ENCODE measurements around the gene SDHD. TPM values are rescaled to one million over a fixed set of nuclear protein-coding genes. Genes with fewer than 3 reads are reported as not detected.

Gene SDHD
- total and polyA plus RNA-seq, 2 of the 8 experiments (the other 6 are each of a cell fraction or from before 2014, with no cell fraction given), result 96.0 to 181 TPM

DNA sequence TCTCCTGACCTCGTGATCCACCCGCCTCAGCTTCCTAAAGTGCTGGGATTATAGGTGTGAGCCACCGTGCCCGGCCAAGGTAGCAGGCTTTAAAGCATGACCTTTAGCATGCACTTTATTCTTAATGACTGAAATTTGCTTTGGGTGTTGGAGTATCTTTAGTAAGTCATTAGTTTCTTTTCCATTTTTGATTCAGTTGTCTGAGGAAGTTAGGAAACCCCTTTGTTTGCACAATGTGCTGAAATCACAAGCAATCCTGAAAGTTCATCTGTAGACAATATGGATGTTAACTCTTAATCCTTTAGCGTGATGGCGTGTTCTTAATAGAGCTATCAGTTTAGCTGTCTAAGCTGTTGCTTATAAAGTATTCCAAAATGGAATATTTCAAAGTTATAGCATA is 16.8 kb downstream of the SDHD start:
- TF ChIP-seq KDM4A (IDR thresholded peaks at IDR 0.05; ENCODE audit: low read depth, low read length, severe bottlenecking), result no peak
- no peak for TF ChIP-seq USF2 (IDR thresholded peaks at IDR 0.05; ENCODE audit: low read length)
- TF ChIP-seq NRF1 (IDR thresholded peaks at IDR 0.05; ENCODE audit: low read depth, low read length), result no peak
- no peak for TF ChIP-seq JUN (IDR thresholded peaks at IDR 0.05; ENCODE audit: low read depth, low read length)
- TF ChIP-seq SP2 (IDR thresholded peaks at IDR 0.05; ENCODE audit: low read length), result no peak
- no peak for TF ChIP-seq FOSL1 (IDR thresholded peaks at IDR 0.05; ENCODE audit: insufficient read depth, low read depth, low read length)
- no peak for TF ChIP-seq POLR2A (IDR thresholded peaks at IDR 0.05; ENCODE audit: control extremely low read depth in 1 of 2, low read depth in 2 of 2, low read length in 2 of 2)
- TF ChIP-seq SRF (IDR thresholded peaks at IDR 0.05; ENCODE audit: low read depth, low read length), result no peak
- Histone ChIP-seq H3K79me2 (ENCODE audit: control insufficient read depth in 1 of 2, insufficient read depth in 2 of 2, low read length in 2 of 2) (no peaks in the 10 kb centered on the region), H2BK12ac (ENCODE audit: low read depth, low read length) (no peak overlapping the region), H3K4me3 (ENCODE audit: extremely low read depth in 1 of 4, insufficient read depth in 2 of 4, low read depth in 3 of 4, low read length in 4 of 4) (no peak overlapping the region), H3K4me1 (replicated peaks in 1 of 4; ENCODE audit: control insufficient read depth in 3 of 4, insufficient read depth in 4 of 4, low read length in 3 of 4) (no peaks in the 10 kb centered on the region), H3K79me1 (ENCODE audit: low read depth, low read length) (no peaks in the 10 kb centered on the region), H3K18ac (ENCODE audit: extremely low read depth, low read length) (no peak overlapping the region), H3K36me3 (ENCODE audit: control insufficient read depth in 2 of 4, insufficient read depth in 4 of 4, low read length in 3 of 4) (no peaks in the 10 kb centered on the region), H3K23ac (ENCODE audit: insufficient read length) (no peak overlapping the region), H3K56ac (replicated peaks; ENCODE audit: insufficient read length, low read depth, low read length) (no peak overlapping the region), H4K91ac (replicated peaks; ENCODE audit: insufficient read length, low read length) (no peak overlapping the region), H2BK20ac (ENCODE audit: low read length) (no peak overlapping the region), H2AFZ (ENCODE audit: low read length) (no peak overlapping the region), H3K4me2 (ENCODE audit: insufficient read depth in 1 of 2, low read depth in 2 of 2, low read length in 2 of 2) (no peak overlapping the region), H4K20me1 (replicated peaks in 1 of 2; ENCODE audit: control insufficient read depth in 1 of 2, insufficient read depth in 2 of 2, low read length in 2 of 2) (no peaks in the 10 kb centered on the region), H3K14ac (ENCODE audit: insufficient read length) (no peak overlapping the region), H2BK15ac (ENCODE audit: low read length) (no peak overlapping the region), H2BK5ac (ENCODE audit: low read depth, low read length) (no peak overlapping the region), H2AK5ac (ENCODE audit: low read depth, low read length) (no peak overlapping the region), H3K9me3 (ENCODE audit: insufficient read depth in 2 of 2, low read depth in 1 of 2, low read length in 1 of 2) (no peaks in the 10 kb centered on the region), H4K8ac (ENCODE audit: extremely low read depth, insufficient read depth, low read length) (no peak overlapping the region), H4K5ac (ENCODE audit: insufficient read length, low read depth, low read length) (no peak overlapping the region), H3K9ac (replicated peaks in 1 of 4; ENCODE audit: extremely low read depth in 1 of 4, low read depth in 3 of 4, low read length in 3 of 4) (no peak overlapping the region), H3K4ac (replicated peaks; ENCODE audit: insufficient read length, low read depth, low read length) (no peak overlapping the region), H3K27ac (ENCODE audit: low read depth, low read length) (no peak overlapping the region), H2BK120ac (replicated peaks; ENCODE audit: low read depth, low read length) (no peak overlapping the region), H3K27me3 (replicated peaks in 1 of 4; ENCODE audit: control insufficient read depth in 3 of 4, extremely low read depth in 1 of 4, insufficient read depth in 3 of 4, low read length in 3 of 4) (no peaks in the 10 kb centered on the region), H3K23me2 (ENCODE audit: low read depth, low read length) (no peaks in the 10 kb centered on the region)
- ChIA-PET POLR2A (ENCODE audit: partially characterized antibody) (no interaction called here), CTCF (ENCODE audit: partially characterized antibody) (interaction anchor here (0.6 to 12.8 kb wide), 4 partner anchors 10 to 241 kb away, joined by 3 to 104 read pairs (median 4); no protein-coding TSS in a partner anchor)
- WGBS, 2 experiments (ENCODE audit: extremely low coverage in 1 of 2, insufficient coverage in 1 of 2, insufficient read length in 1 of 2, insufficient replicate concordance in 2 of 2, low coverage in 1 of 2, low lambda C conversion rate in 2 of 2, missing lambda C conversion rate in 1 of 2), result 96% methylated on average over 6 of the region's 6 CpGs; no CpG with 5 or more reads in 1 of the 2 experiments
- FAIRE-seq (no peak), DNase-seq (ENCODE audit: low read depth in 1 of 2, low spot score in 2 of 2) (no peak)

Data from H1 (cell line).